Kidney (tissue), 14 donors: ENCODE data around the gene ATXN7L1. TPM values are rescaled to one million over a fixed set of nuclear protein-coding genes. Genes with fewer than 3 reads are reported as not detected.

Experiments
- DNase-seq, 5 donors: peaks; one replicate each; pipeline ENCODE4 v3.0.0-alpha.2; 2013 to 2020
- FAIRE-seq: peaks from 2 replicates; lab custom pipeline; 2012; peaks lifted over from hg19 to GRCh38; lab: Jason Lieb, UNC
- H3K27ac ChIP-seq, 2 donors: one replicate each; pipeline ENCODE4 v1.7.0; 2013; ENCODE audit warnings: low read depth in 2 of 2, low read length in 2 of 2, inconsistent platforms in 1 of 2
- H3K27me3 ChIP-seq: one replicate; pipeline ENCODE4 v1.7.1; 2013; ENCODE audit warnings: low read length, inconsistent platforms; ENCODE audit not compliant: control insufficient read depth, insufficient read depth
- H3K36me3 ChIP-seq, 3 donors: one replicate each; pipeline versions ENCODE4 v1.7.0 to v1.7.1; 2013; ENCODE audit warnings: low read length in 3 of 3, control low read depth in 1 of 3, inconsistent platforms in 1 of 3; ENCODE audit not compliant: insufficient read depth in 3 of 3, control insufficient read depth in 2 of 3
- H3K4me1 ChIP-seq, 3 donors: one replicate each; pipeline versions ENCODE4 v1.7.0 to v1.7.1; 2013; ENCODE audit warnings: low read length in 3 of 3, inconsistent platforms in 1 of 3, low read depth in 1 of 3; ENCODE audit not compliant: control insufficient read depth in 2 of 3, insufficient read depth in 2 of 3
- H3K4me3 ChIP-seq, 3 donors: one replicate each; pipeline versions ENCODE4 v1.7.0 to v1.8.1; 2013; ENCODE audit warnings: low read length in 3 of 3, control low read depth in 1 of 3, inconsistent platforms in 1 of 3
- H3K9ac ChIP-seq, 3 donors: one replicate each; pipeline versions ENCODE4 v1.7.0 to v1.7.1; 2013; ENCODE audit warnings: low read length in 3 of 3, control low read depth in 1 of 3, inconsistent platforms in 1 of 3
- H3K9me3 ChIP-seq, 3 donors: one replicate each; pipeline versions ENCODE4 v1.7.0 to v1.7.1; 2013; ENCODE audit warnings: low read length in 3 of 3, control low read depth in 1 of 3, inconsistent platforms in 1 of 3; ENCODE audit not compliant: control insufficient read depth in 2 of 3, insufficient read depth in 1 of 3
- intact Hi-C: fragments of 100-400 bp; cut with DNase I; formaldehyde crosslinking; loops from one replicate; pipeline ENCODE4 v1.11.1; 2022
- polyA plus RNA-seq: library from polyadenylated mRNA; stranded (reverse); fragments of 350-450 nt; fragmentation: Illumina TruSeq; extraction: RNeasy Lipid Tissue Mini Kit (QIAGEN cat#74804); gene quantifications from one replicate; pipeline ENCODE4 v1.2.3, GENCODE V29; 2014; ENCODE audit warnings: low read depth, low replicate concordance; ENCODE audit not compliant: insufficient read depth
- total RNA-seq: library from RNA; stranded (reverse); fragmentation: NEBNext Ultra II Directional; extraction: Animal tissue kit (Norgen Biotek cat#: 25700); gene quantifications from one replicate; pipeline ENCODE4 v1.2.1, GENCODE V29; 2021
- TF ChIP-seq, protein P1 (sequence below): IDR thresholded peaks from 3 replicates; pipeline ENCODE4 v1.5.1; 2012; ENCODE audit warnings: mild to moderate bottlenecking, moderate library complexity, borderline replicate concordance; ENCODE audit not compliant: insufficient read depth; ENCODE audit errors: extremely low read depth
- donor health status: control.
- donor health status: control.
- donor health status: control.
- donor health status: control.
- donor health status: control.
- donor health status: DM: yes; HTN: yes; CAD: no.
- donor health status: Normal renal cell carcinoma (clear cell type).

ATXN7L1 gene
- total and polyA plus RNA-seq, 2 donors from 2014 or later = 12.5 to 18.5 TPM

DNA sequence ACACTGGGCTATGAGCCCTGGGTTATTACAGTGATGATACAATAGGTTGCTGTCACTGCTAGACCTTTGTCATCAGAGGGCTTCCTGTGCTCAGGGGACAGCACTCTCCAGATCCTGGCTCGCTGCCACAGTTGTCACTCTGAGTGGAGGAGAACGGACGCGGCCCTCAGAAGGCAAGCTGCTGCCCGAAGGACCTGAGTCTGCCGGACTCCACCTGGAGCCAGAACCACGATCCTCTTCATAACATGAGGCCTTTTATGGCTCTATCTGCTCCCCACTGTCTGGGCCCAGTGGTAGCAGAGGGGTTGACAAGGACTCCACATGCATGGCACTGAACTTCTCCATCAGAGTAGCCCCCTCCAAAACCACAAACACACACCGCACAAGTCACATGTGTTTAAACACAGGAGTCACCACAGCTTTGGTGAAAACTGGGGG lies 200.4 kb downstream of the ATXN7L1 start:
- Histone ChIP-seq H3K4me1 (peaks cover 0 to 48% (median 47%) of the 10 kb centered on the region in 3 donors), H3K36me3 (no peaks in the 10 kb centered on the region), H3K9me3 (no peaks in the 10 kb centered on the region), H3K27ac (peak overlapping the region; percentile 35 to 43), H3K27me3 (no peaks in the 10 kb centered on the region), H3K9ac (no peak overlapping the region), H3K4me3 (peak overlapping the region in 2 of 3 donors; percentile 25 to 43)
- intact Hi-C loops = no loop called here
- DNase-seq (no peak), FAIRE-seq (no peak)
- TF ChIP-seq, protein P1, sequence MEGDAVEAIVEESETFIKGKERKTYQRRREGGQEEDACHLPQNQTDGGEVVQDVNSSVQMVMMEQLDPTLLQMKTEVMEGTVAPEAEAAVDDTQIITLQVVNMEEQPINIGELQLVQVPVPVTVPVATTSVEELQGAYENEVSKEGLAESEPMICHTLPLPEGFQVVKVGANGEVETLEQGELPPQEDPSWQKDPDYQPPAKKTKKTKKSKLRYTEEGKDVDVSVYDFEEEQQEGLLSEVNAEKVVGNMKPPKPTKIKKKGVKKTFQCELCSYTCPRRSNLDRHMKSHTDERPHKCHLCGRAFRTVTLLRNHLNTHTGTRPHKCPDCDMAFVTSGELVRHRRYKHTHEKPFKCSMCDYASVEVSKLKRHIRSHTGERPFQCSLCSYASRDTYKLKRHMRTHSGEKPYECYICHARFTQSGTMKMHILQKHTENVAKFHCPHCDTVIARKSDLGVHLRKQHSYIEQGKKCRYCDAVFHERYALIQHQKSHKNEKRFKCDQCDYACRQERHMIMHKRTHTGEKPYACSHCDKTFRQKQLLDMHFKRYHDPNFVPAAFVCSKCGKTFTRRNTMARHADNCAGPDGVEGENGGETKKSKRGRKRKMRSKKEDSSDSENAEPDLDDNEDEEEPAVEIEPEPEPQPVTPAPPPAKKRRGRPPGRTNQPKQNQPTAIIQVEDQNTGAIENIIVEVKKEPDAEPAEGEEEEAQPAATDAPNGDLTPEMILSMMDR = no peak

DNA sequence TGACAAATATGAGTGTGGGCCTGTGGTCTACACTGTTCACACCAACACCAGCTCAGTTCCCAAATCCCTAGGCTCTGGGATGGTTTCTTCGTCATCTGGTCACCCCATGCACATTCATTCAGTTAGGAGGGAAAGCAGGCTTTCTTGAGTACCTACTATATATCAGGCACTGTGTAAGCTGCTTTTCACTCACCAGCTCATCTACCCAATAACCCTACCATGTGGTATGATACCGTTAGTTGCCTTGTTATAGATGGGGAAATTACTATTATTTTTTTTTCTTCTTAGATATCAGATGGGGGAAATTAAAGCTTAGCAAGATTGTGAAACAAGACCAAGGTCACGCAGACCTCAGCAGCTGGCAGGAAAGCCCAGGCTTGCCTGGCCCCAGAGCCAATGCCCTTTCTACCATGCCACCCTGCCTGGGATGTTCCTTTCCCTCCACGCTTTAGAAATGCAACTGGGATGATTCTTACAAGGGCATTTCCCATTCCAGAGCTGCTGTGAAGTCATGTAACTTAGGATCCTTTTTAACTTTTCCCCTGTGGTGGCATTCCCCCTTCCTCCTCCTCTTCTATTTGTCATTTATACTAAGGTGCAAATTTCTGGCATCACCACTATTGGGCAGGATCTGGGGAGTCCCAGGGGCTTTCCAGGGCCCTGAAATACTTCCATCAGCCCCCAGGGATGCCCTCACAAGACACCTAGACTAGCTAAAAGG lies 202.0 kb downstream of the ATXN7L1 start:
- FAIRE-seq = no peak
- peaks cover 0 to 48% (median 41%) of the 10 kb centered on the region in 3 donors for H3K4me1 ChIP-seq
- intact Hi-C loops = no loop called here

DNA sequence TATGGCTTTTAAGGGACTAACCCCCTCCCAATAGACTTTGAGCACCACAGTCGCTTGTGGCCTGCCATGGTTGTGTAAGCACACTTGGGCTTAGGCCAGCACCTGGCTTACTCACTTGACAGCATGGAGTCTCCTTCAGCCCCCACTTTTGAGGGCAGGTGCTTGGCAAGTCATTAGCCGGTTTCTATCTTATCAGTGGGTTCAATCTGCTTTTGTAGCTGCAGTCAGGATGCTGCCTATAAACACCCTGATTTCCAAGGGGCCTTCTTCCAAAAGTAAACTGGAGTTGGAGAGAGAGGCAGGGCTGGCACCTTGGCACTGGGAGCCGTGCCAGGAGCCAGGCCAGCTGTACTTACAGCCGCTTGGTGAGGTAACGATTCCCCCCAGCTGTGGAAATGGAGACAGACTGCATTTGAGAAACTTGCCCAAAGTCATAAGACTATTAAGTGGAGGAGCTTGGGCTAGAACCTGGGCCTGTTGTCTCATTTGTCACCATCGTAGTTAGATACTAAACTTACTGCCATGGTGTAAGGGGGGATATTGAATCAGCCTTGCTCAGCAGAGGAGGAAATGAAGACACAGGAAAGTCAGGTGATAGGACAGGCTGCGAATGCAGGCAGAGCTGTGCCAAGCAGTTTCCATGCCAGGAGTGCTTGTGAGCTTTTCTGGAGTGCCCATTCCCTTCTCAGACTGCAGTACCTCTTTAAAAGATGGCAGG lies 202.9 kb downstream of the ATXN7L1 start:
- intact Hi-C loops = no loop called here
- DNase-seq (no peak), FAIRE-seq (no peak)
- Histone ChIP-seq H3K4me1 (peaks cover 0 to 41% (median 34%) of the 10 kb centered on the region in 3 donors), H3K9me3 (no peaks in the 10 kb centered on the region), H3K27me3 (no peaks in the 10 kb centered on the region), H3K9ac (no peak overlapping the region), H3K4me3 (peak overlapping the region in 1 of 3 donors; percentile 4), H3K27ac (peak overlapping the region; percentile 20 to 54), H3K36me3 (no peaks in the 10 kb centered on the region)
- TF ChIP-seq, protein P1 = no peak

More for the DNA sequence above, 202.0 kb downstream of the ATXN7L1 start:
- Histone ChIP-seq H3K27me3 (no peaks in the 10 kb centered on the region), H3K9ac (no peak overlapping the region), H3K9me3 (no peaks in the 10 kb centered on the region), H3K36me3 (no peaks in the 10 kb centered on the region), H3K27ac (no peak overlapping the region), H3K4me3 (peak overlapping the region in 1 of 3 donors; percentile 10)
- no peak for DNase-seq
- TF ChIP-seq, protein P1 = no peak
